ENCODE data around the gene CRYGN. TPM values are rescaled to one million over a fixed set of nuclear protein-coding genes. Genes with fewer than 3 reads are reported as not detected.

Gene CRYGN
- total RNA-seq, 1 donor from 2014 or later, result 0.16 TPM

DNA sequence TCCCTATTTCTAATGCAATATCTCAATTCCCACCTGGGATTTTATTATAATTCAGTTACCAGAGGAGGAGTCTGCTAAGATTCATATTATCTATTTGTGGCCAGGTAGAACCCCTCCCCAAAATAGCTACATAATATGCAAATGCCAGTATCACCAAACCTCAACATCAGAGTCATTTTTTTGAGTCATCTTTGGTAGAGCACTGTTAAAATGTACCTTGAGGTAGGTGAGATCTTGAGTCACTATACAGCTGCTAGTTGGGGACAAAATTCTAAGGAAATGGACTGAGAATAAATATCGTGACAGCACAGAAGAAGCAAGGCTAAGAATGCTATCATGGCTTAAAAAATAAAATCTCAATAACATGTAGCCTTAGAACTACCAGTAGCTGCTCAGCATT, 4.7 kb upstream of the CRYGN start:
- TF ChIP-seq, protein P1, sequence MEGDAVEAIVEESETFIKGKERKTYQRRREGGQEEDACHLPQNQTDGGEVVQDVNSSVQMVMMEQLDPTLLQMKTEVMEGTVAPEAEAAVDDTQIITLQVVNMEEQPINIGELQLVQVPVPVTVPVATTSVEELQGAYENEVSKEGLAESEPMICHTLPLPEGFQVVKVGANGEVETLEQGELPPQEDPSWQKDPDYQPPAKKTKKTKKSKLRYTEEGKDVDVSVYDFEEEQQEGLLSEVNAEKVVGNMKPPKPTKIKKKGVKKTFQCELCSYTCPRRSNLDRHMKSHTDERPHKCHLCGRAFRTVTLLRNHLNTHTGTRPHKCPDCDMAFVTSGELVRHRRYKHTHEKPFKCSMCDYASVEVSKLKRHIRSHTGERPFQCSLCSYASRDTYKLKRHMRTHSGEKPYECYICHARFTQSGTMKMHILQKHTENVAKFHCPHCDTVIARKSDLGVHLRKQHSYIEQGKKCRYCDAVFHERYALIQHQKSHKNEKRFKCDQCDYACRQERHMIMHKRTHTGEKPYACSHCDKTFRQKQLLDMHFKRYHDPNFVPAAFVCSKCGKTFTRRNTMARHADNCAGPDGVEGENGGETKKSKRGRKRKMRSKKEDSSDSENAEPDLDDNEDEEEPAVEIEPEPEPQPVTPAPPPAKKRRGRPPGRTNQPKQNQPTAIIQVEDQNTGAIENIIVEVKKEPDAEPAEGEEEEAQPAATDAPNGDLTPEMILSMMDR (conservative IDR thresholded peaks at IDR 0.05), result no peak
- Mint-ChIP-seq H3K4me1 (peaks cover 8% of the 10 kb centered on the region), H3K36me3 (ENCODE audit: low read depth) (no peaks in the 10 kb centered on the region), H3K27ac (ENCODE audit: unreplicated experiment) (no peak overlapping the region), H3K9me3 (no peaks in the 10 kb centered on the region), H3K27me3 (ENCODE audit: low read depth) (peaks cover 15% of the 10 kb centered on the region), H3K4me3 (no peak overlapping the region)
- DNase-seq (ENCODE audit: low read depth, low spot score), result no peak

DNA sequence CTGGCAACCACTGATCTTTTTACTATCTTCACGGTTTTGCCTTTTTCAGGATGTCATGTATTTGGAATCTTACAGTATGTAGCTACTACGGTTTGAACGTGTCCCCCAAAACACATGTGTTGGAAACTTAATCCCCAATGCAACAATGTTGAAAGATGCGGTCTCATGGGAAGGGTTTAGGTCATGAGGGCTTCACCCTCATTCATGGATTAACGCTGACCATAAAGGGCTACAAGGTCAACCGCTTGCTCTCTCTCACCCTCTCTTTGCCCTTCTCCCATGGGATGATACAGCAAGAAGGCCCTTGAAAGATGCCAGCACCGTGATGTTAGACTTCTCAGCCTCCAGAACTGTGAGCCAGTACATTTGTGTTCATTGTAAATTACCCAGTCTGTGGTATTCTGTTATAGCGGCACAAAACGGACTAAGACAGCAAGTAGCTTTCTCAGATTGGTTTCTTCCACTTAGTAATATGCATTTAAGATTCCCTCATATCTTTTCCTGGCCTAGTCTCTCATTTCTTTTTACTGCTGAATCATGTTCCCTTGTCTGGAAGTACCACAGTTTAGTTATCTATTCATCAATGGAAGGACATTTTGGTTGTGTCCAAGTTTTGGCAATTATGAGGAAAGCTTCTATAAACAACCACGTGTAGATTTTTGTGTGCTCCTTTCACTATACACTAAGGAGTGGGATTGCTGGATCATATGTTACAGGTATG, 3.0 kb upstream of the CRYGN start:
- TF ChIP-seq, protein P1 (conservative IDR thresholded peaks at IDR 0.05), result no peak
- Mint-ChIP-seq H3K9me3 (no peaks in the 10 kb centered on the region), H3K4me1 (peaks cover 7% of the 10 kb centered on the region), H3K4me3 (no peak overlapping the region), H3K27me3 (ENCODE audit: low read depth) (peaks cover 20% of the 10 kb centered on the region), H3K36me3 (ENCODE audit: low read depth) (no peaks in the 10 kb centered on the region), H3K27ac (ENCODE audit: unreplicated experiment) (no peak overlapping the region)
- DNase-seq (ENCODE audit: low read depth, low spot score), result no peak

DNA sequence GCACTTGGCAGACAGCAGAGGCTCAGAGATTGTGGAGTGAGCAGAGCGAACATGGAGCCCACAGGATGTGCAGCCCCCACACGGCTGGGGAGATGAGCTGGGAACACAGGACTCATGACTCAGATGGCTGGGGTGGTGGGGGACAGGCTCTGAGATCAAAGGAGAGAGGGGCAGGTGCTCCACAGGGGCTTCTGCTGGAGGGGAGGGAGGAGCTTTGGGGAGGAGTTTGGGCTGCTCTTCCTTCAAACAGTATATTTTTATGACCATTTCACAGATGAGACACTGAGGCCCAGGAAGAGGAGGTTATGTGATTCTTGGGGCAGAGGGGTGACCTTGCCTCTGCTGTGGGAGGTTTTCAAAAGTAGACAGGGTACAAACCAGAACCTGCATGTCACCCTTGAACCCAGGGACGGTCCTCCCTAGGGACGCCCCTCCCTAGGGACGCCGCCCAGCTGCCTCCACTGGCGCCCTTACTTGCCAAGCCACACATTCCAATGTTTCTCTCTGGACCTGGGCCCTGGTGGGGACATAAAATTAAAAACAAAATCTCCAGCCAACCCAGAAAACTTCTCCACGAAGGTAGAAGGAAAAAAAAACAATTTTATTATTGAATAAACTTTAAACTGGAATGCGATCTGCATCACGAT, 981 bp upstream of the CRYGN start:
- TF ChIP-seq, protein P1 (conservative IDR thresholded peaks at IDR 0.05), result no peak
- Mint-ChIP-seq H3K4me1 (peaks cover 7% of the 10 kb centered on the region), H3K36me3 (ENCODE audit: low read depth) (no peaks in the 10 kb centered on the region), H3K27me3 (ENCODE audit: low read depth) (peaks cover 21% of the 10 kb centered on the region), H3K9me3 (no peaks in the 10 kb centered on the region), H3K27ac (ENCODE audit: unreplicated experiment) (no peak overlapping the region), H3K4me3 (no peak overlapping the region)
- no peak for DNase-seq (ENCODE audit: low read depth, low spot score)

DNA sequence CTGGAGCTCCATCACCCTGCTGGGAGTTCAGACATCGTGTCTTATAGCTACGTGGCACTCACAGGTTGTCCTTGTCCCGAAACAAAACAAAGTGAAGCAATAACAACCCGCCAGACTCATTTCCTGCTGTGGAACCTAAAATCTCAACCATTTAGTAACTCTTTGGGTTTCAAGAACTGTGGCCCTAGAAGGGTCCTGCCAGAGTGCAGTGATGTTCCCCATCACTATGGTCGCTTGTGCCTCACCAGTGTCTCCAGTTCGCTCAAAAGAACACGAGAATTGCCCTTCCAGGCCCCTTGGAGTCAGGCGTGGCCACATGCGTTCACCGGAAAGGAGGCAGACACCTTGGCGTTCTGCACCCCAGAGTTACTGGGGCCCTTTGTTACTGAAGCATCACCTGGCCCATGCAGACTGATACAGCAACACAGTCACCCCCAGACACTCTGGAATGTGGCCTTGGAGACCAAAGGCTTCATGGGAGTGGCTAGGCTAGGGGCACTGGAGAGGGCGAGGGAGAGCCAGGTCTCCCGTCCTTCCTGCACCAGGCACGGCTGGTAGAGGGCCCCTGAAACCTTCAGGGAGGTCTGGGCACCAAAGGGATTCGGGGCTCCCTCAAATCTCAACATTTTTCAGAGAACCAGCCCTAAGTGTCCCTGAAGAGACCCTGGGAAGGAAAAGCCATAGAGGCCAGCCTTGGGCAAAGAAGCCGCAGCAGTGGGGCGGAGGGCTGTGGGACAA, 908 bp downstream of the CRYGN start:
- DNase-seq (ENCODE audit: low read depth, low spot score), result no peak
- Mint-ChIP-seq H3K36me3 (ENCODE audit: low read depth) (no peaks in the 10 kb centered on the region), H3K4me3 (no peak overlapping the region), H3K9me3 (no peaks in the 10 kb centered on the region), H3K27me3 (ENCODE audit: low read depth) (peaks cover 21% of the 10 kb centered on the region), H3K4me1 (peaks cover 7% of the 10 kb centered on the region), H3K27ac (ENCODE audit: unreplicated experiment) (no peak overlapping the region)
- TF ChIP-seq, protein P1 (conservative IDR thresholded peaks at IDR 0.05), result no peak

DNA sequence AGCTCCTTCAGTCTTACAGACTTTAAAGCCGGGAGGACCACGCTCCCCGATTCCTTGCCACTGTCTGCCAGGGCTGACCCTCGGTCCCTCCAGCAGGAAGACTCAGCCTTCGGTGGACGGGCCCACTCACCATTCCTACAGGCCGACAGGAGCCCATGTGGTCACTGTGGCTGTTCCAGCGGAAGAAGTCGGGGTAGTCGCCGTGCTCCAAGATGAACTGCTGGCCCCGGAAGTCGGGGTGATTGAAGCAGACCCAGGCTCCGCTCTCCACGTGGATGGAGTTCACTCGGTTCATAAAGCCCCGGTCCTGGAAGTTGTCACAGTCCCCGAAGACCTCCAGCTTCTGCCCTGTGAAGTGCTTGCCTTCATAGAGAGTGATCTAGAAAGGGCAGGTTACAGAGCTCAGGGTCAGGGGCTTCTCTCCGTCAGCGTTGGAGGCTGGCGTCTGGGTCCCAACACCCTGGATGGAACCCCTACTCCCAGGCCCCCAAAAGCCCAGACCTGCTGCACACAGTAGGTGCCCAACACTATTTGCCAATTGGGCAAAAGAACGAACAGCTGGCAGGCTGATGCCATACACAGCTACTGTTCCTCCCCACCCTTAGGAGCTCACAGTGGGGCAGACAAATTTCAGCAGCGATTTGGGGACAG, 1.9 kb downstream of the CRYGN start:
- H3K27me3 Mint-ChIP-seq (ENCODE audit: low read depth), result peaks cover 21% of the 10 kb centered on the region
- no peak overlapping the region for H3K4me3 Mint-ChIP-seq
- TF ChIP-seq, protein P1 (conservative IDR thresholded peaks at IDR 0.05), result no peak
- H3K36me3 Mint-ChIP-seq (ENCODE audit: low read depth), result no peaks in the 10 kb centered on the region
- peaks cover 7% of the 10 kb centered on the region for H3K4me1 Mint-ChIP-seq
- DNase-seq (ENCODE audit: low read depth, low spot score), result no peak
- H3K9me3 Mint-ChIP-seq, result no peaks in the 10 kb centered on the region
- no peak overlapping the region for H3K27ac Mint-ChIP-seq (ENCODE audit: unreplicated experiment)

Data from neural crest cell (in vitro differentiated cells).